Stimulated activated CD4-positive, alpha-beta T cell treated with anti-CD3 and anti-CD28 coated beads, Interleukin-1b, Interleukin-23, amount 100 ng/mL, for 4 hours (primary cell): ENCODE data around the gene NOX5.

Source experiments
- DNase-seq, 2 donors: peaks; one replicate each; pipeline ENCODE4 v3.0.0-alpha.2; 2020; ENCODE audit warnings: low read depth in 2 of 2

Gene NOX5

DNA sequence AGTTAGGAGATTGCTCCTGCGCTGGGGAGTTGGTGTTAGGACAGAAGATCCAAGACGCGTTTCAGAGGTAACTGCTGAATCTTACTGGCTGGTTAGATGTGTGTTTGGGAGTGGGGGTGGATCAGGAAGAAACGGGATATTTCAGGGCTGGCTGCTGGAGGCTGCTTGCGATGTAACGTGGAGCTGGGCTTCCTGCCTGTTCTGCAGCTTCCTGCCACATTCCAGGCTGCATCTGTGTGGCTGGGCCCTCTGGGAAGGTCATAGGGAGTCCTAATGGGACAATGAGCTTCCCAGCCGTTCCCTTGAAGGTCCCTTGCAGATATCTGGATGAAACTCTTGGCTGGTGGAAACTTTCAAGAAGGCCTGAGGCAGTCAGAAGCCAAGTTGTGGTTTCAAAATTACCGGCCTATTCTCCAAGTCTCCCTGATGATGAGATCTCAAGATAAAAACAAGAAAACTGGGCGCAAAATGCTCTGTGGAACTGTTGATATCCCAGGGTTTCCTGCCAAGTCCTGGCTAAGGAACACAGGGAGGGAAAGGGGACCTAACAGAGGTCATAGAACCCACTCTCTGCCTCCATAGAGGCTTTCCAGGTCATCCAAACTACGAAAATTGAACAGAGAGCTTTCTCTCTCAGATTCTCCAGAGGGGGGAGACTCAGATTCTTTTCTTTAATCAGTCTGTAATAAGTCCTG lies 67.0 kb downstream of the NOX5 start:
- DNase-seq = no peak

DNA sequence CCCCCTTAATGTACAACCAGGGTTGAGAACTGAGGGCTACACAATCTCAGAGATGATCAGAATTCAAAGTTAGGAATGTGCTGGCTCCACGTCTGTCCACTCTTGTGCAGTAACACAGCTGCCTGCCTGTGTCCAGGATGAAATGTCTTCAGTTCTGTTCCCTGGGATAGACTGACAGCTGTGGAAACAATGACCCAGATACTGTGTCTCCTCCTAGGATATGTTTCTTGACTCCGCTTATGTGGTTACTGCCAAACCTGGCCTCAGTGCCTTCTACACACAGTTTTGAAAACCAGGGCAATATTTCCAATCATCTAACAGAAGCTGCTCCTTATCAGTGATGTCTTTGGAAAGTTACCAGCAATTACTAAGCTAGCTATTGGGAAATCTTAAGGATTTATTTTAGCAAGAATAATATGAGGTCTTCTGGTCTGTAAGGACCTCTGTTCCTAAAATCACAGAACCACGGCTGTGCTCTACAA lies 67.6 kb downstream of the NOX5 start:
- DNase-seq = no peak

DNA sequence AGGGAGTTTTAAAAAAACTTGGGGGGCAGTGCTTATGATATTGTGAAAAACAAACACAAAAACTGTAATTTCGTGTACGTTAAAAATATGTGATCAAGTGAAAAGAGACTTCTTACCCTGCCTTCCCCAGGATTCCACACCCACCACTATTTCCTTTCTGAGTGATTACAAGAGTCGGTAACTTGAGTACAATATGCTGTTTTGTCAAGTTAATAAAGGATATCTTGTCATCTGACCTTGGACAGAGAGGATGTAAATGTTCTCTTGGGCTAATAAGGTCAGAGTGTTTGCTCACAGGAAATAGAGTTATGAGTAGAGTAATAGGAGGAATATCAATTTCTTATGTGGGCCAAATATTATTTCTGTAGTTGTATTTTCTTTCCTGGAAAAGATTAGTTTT lies 68.1 kb downstream of the NOX5 start:
- DNase-seq = no peak

DNA sequence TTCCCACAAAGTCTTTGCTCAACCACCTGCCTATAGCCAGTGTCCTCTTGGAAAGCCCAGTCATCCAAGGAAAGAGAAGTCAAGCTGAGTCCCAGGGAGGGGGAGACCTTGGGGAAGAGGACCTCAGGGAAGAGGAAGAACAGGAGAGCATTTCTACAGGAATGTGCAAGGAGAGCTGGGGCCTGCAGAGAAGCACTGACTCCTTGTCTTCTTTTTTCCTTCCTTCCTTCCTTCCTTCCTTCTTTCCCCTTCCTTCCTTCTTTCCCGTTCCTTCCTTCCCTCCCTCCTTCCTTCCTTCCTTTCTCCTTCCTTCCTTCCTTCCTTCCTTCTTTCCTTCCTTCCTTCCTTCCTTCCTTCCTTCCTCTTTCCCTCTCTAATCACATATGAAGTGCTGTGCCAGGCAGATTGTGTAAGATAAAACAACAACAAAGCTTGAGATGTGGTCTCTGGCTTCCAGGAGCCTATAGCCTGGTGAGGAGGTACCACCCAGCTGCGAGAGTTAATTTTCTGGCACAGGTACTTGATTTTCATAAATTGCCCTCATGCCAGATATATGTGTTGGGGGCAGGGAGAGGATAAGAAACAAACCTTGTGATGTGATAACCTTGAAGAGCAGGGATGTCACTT lies 70.0 kb downstream of the NOX5 start:
- no peak for DNase-seq

DNA sequence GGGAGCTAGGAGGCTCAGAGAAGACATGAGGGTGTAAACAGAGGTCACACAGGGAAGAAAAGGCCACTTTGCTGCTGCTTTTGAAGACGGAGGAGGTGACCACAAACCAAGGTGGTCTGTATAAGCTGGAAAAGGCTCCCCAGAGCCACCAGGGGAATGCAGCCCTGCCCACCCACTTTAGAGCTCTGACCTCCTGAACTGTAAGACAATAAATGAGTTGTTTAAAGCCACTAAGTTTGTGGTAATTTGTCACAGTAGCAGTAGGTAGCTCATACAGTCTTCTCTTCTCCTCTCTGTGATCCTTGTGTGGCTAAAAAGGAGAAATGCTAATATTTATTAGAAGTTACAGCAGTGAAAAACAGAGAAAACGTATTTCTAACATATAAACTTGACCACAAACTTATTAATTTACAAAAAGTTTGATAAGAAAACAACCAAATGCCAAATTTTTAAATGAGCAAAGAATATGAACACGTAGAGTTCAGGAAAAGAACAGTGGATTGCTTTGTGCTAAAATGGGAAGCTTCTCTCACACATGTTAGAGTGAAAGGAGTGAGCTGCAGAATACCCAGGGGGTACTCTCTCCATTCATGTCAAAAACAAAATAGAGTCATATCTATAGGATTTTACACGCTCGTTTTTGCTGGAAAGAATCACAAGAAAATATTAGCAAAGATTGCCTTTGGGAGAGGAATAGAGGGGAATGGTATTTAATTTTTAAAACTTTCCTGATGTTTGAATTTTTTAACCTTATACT lies 71.0 kb downstream of the NOX5 start:
- no peak for DNase-seq

DNA sequence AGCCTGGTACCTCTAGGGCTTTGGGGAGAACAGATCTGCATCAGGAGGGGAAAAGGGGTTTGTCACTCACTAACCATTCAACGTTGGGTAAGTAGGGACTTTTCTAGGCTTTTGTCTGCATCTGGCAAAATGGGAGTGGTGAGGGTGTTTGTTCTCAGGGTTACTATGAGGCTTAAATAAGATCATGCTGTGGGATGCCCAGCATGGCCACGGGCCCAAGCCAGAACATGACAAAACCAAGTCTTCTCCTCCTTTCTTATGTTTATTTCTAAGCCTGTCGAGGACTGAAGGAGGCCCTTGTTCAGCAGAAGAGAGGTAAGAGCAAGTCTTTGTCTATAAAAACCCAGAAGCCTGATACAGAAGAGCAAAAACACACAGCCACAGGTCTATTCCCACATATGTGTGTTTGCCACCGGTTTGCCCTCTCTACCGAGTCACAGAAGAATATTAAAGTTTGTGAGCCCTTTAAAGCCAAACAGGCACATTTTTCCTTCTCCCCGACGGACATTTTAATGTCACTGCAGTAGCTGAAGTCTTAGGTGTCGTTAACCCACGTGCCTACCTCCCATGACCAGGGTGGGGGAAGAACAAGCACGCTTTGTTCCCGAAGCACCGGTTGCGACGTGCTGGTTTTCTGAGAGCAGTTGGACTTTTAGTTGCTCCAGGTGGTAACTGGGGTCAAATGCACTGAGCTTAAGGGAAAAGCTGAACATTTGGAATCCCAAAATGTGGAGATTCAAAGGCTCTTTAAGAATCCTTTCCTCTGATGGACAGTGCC lies 72.1 kb downstream of the NOX5 start:
- no peak for DNase-seq

DNA sequence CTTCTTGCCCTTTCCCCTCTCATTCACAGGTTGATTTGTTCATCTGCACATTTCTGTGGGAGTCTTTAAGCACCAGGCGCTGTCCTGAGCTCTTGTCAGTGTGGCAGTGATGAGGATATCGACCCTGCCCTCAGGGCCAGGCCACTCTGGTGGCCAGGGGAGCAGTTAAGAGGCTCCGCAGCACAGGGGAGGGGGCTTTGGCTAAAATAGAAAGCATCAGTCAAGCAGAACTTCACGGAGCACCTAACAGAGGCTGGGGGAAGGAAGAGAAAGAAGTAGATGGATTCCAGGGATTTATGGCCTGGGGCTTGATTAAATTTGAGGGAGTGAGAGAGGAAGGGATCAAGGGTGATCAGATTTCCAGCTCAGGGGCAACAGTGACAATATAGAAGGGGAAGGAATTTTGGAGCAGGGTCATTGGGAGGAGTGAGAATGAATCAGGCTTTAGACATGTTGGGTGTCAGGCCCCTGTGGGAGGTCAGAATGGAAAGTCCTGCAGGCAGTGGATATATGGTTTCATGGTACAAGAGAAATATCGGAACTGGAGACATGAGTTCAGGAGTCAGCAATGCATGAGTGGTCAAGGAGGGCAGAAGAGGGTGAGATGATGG lies 73.0 kb downstream of the NOX5 start:
- no peak for DNase-seq

DNA sequence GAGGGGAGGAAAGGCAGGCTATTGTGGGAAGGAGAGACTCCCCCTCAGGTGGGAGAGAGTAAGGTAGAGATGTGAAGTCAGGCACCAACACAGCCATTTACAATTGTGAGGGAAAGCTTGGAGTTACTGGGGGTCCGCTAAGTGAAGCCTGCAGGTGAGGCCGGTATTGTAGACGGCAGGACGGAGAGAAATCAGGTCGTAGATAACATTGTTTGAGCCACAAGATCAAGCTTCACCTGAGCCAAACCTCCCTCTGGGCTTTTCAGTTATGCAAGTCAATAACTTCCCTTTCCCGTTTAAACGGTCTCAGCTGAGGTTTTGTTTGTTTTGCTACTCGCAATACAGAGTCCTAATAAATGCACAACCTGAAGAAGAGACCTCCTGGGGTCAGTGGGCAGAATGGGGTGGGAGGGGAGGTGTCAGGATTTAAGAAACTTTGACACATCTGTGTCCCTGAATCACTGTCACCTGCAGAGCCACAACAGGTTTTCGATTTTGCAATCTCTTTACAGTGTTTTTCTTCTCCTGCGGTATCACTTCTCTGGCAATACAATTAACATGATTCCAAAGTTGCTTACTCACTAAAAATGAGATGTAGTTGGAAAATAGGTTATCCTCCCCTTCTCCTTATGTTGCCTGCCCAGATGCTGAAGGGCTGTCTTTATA lies 73.9 kb downstream of the NOX5 start:
- DNase-seq = no peak

DNA sequence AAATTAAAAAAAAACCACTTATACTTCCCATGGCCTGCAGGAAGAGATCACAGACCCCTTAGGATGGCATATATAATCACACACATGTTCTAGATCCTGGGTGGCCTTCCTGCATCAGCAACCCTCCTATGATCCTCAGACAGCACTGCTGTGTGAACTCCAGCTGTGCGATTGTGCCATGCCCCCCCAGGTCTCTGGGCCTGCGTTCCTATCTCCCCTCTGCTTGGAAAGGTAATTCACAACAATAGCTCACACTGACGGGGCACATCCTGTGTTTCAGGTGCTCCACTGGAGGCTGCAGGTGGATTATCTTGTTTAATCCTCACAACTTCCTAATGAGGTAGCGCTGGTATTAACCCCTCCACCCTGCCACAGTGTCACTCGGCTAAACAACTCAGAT lies 74.8 kb downstream of the NOX5 start:
- no peak for DNase-seq

DNA sequence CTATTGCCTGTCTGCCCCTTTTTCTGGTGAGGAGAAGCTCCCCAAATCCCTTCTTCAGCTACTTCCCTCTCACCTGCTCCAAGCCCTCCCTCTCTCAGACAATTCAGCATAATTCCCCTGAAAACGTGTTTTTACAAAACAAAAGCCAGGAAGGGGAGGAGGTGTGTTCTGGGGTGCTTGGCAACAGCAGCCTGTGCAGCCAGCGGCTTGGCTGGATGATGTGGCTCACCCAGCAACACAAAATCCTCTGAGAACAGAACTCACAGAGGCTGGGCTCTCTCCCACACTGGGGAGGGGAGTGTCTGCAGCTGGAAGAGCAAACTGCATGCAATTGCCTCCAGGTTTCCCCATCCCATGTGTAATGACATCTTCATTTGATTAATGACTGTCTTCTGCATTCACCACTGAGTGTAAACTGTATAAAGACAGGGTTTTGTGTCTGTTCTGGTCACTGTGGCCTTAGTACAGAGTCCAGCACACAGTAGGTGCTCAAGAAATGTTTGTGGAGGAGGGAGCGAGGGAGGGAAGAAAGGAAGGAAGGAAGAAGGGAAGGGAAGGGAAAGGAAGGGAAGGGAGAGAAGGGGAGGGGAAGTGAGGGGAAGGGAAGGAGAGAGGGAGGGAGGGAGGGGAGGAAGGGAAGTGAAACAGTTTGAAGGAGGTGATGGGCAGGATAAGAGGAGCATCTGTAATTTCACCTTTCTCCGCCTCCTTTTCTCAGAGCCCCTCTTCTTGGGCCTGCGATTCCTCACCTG lies 75.9 kb downstream of the NOX5 start:
- DNase-seq = no peak

DNA sequence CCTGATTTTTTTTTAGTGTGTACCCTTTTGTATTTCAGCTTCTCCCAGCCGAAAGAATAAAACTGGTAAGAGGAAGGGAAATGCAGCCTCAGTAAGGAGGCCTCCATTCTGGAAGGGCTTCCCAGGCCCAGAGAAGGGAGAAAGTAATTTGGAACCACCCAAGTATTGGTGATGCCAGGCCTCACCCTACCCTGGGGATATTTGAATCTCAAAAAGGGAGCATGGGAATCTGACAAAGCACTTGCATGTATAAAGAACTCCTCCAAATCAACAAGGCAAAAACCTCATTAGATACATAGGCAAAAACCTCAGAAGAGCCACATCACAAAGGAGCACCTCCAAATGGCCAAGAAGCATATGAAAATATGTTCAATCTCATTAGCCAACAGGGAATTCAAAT lies 77.2 kb downstream of the NOX5 start:
- DNase-seq = no peak

DNA sequence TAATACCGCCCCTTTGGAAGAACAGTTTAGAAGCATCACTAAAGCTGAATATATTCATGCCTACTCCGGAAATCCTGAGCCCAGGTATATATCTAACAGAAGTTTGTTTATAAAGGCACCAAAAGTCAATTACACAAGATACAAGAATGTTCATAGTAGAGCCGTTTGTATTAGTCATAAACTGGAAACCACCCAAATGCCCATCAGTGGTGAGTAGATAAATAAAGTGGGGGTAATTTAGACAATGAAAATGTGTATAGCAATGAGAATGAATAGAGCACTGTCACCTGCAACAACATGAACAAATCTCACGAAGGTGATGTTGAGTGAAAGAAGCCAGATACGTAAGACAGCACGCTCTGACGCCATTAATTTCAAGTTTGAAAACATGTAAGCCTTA lies 77.7 kb downstream of the NOX5 start:
- DNase-seq = no peak

DNA sequence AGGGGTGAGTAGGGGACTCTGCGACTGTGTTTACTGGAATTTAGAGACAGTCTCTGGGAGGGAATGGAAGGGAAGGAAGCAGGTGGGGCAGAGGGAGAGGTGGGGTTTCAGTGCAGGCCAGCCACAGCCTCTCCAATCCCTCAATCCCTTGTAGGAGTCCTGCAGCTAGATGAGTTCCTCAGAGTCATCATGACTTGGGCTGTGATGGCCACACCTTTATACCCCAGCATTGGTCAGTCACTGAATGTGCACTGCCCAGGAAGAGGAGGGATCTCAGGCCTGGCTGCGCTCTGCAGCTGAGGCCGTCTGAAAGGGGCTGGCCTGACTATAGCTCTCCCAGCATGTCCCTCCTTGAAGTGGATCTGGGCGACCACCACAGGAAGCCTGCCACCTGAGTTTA lies 78.6 kb downstream of the NOX5 start:
- no peak for DNase-seq

DNA sequence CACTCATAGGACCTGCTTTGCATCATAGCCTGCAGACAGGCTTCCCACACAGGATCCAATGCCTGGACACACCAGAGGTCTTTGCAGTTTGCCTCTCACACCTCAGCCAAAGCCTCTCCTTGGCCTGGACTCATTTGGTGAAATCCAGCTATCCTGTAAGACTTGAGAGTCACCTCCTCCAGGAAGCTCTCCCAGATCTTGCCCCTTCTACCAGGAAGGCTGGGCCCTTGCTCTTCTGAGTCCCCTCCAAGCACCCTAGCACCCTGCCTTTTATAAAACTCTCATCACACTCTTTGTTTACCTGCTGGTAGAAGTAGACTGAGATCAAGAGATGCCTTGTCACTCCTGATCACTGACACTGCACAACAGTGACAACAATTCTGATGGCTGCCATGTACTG lies 79.1 kb downstream of the NOX5 start:
- no peak for DNase-seq

DNA sequence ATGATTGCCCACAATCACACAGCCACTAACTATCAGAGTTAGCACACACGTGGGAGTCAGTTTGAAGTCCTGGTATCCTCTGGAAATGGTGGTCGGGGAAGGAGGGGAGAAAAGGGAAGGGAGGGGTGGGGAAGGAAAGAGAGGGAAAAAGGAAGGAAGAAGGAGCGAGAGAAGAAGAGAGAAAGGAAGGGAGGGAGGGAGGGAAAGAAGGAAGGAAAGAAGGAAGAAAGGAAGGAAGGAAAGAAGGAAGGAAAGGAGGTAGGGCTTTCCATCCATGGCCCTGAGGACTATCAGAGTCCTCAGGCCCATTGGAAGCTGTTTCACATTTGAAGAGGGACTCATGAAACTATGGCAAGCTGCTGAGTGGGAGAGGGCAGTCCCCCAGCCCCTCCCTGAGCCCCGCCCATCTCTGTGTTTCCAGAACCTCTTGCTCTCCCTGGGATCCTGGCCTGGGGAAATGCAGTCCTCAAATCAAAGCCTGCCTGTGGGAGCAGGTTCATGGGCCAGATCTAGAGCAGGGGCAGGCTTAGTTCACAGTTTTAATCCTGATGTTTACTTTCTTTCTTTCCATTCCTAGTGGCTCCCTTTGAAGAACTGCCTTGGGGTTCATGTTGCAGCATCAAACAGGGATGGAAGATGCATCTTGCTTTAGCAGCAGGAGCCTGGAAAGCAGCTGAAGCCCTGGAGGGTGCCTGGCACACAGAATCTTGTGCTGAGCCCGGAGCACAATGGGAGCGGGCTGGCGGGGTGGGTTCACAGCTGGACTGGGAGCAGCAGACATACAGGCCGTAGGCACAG lies 79.8 kb downstream of the NOX5 start:
- DNase-seq = no peak

DNA sequence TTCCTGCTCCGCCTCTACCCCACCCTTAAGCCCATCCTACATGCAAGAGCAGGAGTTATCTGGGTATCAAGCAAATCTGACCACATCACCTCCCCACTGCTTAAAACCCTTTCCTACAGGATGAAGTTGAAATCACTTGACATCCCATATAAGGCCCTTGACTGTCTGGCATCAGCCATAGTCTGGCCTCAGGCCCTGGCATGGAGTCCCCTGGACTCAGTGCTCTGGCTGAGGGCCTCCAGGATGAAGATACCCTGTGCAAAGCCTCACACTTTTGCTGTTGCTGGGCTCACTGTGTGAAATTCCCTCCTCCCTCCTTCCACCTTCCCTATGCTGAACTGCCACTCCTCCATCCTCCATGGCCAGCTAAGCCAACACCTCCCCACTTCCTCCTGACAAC lies 80.8 kb downstream of the NOX5 start:
- no peak for DNase-seq

DNA sequence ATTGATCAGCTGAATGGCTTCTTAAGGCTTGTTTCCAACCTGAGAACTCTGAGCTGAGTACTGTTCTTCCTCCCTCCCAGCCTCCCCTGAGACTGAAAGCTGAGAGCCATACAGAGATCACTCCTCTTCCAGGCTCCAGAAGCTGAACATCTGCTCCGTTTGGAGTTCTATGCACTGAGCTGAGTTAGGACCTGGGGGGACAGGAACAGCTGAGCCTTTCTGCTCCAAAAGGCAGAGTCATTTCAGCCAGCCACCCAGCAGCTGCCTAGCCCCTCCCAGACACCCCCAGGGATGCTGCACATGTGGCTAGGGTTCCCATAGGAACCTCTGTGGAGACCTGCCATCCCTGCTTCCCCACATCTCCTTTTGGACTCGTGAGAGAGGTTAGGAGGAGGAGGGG lies 81.7 kb downstream of the NOX5 start:
- DNase-seq = no peak

DNA sequence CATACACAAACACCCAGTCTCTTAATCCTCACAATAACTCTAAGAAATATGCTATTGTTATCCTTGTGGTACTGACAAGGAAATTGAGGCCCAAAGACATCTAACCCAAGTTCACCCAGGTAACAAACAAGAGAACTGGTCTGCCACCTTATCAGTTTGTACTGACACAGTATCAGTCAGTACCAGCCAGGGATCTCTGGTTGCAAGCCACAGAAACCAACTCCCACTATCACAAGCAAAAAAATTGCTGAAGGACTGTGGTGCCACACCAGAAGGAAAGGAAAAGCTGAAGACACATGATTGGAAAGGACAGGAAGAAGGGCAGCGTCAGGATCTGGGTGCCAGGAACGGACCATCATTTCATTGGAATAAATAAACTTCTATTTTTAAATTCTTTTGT lies 82.1 kb downstream of the NOX5 start:
- DNase-seq = no peak

DNA sequence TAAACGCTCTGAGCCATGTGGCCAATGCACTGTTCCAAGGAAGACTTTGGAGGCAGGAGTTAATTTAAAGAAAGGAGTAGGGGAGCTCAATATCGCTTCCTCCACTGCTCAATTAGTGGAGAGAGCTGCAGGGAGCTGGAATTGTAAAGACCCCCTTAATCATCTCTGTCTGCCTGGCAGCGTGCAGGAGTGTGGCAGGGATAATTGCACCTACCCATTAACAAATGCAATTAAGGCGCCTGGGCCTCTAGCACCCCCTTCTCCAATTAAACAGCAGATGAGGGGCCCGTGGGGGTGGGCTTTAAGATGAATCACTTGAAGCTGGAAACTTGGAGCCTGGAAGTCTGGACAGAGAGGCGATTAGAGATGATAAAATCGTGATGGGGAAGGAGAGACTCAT lies 84.3 kb downstream of the NOX5 start:
- DNase-seq = no peak

DNA sequence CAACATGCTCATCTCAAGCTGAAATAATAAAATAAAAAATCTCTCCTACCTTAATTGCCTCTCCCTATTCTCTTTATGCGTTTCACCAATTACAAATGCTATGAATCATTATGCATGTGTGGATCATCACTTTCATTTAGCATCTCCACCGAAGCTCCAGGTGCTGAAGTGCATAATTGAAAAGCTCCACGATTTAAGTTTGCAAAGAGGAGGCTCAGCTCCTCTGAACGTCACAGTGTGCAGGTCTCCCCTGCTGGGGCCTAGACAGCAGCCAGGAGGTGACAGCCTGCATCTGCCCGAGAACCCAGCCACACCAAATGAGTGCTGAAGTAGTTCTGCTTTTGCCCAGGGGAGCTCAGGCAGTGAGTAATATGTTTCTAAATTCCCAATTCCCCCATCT lies 85.4 kb downstream of the NOX5 start:
- DNase-seq = no peak
